Femur (tissue), 1 donor: ENCODE measurements around the gene DUSP22.

ENCODE experiments used
- DNase-seq: peaks from one replicate; pipeline ENCODE4 v3.0.0-alpha.2; 2017

DUSP22 gene

DNA sequence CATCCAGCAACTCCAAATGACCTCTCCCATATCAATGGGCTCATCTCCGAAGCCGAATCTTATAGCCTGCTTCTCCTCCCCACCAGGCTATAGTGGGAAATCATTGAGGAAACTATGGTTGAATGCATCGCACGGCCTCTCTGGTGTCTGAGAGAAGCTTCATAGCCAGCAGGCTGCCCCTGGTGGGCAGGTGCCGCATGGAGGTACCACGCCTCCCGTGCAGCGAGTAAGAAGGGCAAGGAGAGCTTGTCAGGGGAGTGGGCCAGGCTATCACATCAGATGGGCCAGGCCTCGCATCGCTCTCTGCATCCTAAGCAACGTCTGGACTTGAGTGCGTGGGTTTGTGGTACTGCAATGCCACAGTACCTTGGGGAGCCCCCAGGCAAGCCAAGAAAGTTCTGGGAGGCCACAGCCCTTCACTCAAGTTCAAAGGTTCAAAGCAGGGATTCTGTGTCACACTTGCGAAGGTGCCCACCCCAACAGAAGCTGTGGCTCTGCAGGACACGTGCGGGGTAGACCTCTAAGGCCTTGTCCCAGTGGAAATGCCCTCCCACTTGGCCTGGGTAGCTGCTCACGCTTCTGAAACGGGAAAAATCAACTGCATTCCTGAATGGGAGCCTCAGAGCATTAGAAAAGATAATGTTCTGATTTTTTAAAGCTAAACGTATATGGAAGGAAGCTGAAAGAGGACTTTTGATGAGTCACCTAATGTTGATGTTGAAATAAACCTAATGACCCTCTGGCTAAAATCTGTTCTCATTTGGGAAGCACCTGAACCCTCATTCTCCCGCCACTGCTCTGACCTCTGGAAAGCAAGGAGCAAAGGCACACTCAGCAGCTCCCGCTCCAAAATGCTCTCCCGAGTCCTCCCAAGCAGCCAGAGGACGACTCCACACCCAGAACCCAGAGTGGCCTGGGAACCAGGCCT, 90.9 kb downstream of the DUSP22 start:
- no peak for DNase-seq

DNA sequence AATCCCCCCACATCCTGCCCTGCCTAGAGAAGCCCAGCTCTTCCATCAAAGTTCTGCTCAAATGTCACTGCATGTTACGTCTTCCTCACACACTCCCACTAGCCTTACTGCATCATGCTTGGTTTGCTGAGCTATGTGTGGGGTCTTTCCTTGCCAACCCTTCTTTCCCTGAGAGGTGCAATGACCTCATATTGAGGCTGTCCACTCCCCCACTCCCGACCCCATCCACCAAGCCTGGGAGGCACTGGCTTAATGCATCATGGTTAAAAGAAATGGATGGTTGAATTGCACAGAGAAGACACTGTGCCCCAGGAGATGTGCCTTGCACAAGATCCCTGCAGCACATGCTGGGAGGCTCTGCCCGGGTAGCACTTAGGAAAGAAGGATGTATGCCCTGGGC, 91.6 kb downstream of the DUSP22 start:
- no peak for DNase-seq

DNA sequence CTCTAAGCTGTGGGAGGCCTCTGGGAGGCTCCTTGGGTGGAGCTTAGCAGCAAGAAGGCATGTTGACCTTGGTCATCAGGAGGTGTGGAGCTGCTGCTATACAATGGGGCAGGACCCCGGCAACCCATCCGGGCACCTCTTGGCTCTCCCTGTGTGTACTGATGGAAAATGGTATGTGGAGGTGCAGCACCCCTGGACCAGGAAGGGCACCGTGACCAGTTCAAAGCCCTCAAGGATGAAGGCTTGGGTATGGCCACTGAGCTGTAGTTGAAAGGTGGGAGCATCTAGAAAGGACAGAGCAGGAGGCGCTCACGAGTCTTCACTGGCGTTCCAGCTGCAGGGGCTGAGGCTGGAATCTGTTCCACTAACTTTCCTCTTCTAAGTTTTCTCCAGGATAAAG, 92.6 kb downstream of the DUSP22 start:
- DNase-seq, result no peak

DNA sequence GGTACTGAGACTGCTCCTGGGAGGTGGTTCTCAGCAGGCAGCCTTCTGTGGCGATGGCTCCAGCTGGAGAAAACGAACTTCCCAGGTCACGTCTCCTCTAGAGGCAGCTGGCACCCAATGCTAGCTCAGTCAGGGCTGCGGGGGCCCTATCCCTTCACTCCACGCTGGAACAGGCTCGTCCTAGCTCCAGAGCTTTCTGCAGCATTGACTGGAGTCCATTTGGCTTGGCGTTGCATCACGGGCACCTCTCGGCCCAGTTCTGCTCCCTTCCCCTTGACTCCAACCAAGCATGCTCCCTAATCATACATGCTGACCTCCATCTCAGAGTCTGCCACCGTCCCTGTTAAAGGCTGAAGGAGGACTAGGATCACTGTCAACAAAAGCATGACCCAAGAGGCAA, 93.3 kb downstream of the DUSP22 start:
- no peak for DNase-seq

DNA sequence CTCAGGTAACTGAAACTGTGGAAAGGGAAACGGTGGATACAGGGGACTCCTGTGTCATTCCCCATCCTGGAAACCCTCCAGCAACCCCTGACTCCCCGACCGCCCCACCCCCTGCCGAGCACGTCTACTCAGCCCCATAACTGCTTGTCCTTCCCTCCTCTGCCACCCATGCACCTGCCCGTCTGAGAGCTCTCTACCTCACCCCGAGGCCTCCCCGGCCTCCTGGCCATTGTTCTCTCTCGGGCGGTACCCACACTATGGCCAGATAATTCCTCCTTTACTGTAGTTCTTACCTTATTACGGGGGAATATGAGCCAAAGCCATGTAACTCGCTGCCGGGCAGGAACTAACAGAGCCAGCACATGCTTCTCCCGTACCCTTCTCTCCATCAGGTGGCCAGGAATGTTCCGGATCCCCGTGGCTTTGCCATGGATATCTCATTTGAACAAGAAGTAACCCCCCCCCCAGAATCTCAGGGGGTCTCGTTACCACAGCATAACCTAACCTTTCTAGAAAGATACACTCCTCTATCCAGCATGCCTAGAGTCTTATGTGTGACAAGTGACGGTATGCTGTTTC, 94.5 kb downstream of the DUSP22 start:
- DNase-seq, result no peak

DNA sequence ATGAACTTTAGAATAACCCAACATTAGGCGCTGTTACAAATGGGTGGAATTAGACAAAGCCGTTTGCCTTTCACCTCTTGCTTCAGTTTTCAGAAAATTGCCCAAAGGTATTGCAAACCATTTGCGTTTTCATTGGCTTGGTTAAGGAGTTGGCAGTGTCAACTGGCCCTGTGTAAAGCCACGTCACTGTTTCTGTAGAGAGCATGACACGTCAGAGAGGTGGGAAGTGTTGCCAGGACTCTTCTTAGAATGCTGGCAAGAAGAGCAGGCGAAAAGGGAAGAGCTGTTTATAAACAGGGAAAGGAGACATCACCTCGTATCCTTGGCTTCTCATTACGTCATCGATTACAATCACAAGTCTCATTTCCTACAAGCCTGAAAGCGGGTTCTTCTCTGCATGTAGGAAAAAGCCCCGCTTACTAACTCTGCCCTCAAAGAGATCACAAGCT, 95.0 kb downstream of the DUSP22 start:
- DNase-seq, result peak; percentile 50

DNA sequence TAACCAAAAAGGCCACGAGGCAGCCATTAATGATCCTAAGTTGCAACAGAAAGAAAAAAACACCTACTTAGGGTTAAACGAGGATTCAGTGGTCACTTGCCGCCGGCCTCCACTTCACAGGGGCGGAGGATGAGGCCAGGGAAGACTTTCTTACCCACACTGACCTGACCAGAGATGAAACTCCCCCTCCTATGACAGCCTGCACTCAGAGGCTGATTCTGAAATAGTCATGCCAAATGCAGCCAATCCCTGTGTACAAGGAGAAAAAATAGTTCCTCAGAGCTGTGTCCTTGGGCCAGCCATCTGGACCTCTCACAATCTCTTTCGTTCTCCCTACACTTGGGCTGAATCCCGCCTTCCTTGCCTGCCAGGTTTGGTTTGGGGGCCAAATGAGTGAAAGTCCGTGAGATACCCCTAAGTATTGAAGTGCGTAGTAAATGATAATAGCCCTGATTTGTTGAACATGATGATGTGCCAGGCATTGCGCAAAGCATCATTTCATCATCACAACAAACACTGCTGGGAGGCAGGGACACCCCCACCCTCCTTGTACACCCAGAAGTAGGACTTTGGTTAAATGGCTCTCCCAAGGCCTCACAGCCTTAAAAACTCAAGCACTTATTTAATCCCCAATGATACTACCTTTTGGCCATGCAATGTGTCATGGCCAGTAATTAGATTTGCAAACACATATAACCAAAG, 96.1 kb downstream of the DUSP22 start:
- DNase-seq, result no peak

DNA sequence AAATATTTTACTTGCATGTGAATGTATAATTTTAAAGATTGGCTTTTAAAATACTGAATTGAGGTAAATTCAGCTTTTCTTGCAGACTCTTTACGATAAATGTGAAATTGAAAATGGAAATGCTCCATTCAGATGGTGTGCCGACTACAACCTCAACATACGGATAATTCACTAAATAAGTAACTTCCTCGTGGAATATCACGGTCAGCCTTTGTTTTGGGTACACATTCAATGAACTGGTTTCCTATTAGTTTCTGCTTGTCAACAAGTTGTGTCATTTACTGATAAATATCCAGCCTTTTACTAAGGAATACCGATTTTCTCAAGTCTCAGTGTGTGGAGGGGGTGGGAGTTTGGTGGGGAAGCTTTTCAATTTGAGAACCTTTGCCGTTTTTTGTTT, 96.9 kb downstream of the DUSP22 start:
- DNase-seq, result no peak

DNA sequence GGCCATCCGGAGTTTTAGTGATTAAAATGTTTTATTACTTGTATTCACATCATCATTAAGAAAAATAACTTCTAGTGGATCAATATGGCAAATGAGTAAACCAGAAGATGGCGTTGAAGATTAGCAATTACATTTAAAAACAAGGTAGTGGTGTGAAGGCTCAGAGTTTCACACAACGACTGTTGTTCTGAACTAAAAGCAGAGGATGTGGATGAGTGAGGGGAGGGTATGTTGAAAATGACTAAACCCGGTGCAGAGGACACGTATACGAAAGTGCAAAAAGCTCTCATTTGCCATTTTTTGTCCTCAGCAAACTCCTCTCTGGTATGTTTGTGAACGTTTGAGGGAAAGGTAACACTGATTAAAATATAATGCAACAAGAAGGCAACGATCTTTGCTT, 97.3 kb downstream of the DUSP22 start:
- no peak for DNase-seq

DNA sequence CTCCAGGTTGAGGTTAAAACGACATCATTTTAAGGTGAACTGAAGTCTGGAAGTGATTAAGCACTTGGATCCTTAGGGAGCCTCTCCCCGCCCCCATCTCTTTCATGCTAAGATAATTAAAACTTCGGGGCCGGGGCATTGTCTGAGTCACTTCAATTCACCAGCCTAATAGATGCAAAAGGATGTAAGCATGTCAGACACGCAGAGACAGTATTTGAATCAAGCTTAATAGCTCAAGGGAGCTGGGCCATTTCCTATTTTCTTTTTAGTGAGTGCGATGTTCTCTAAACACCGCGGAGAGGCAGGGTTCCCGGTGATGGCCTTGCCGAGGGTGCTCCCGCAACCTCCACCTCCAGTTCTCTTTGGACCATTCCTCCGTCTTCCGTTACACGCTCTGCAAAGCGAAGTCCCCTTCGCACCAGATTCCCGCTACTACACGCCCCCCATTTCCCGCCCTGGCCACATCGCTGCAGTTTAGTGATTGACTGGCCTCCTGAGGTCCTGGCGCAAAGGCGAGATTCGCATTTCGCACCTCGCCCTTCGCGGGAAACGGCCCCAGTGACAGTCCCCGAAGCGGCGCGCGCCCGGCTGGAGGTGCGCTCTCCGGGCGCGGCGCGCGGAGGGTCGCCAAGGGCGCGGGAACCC, 98.7 kb downstream of the DUSP22 start:
- no peak for DNase-seq

DNA sequence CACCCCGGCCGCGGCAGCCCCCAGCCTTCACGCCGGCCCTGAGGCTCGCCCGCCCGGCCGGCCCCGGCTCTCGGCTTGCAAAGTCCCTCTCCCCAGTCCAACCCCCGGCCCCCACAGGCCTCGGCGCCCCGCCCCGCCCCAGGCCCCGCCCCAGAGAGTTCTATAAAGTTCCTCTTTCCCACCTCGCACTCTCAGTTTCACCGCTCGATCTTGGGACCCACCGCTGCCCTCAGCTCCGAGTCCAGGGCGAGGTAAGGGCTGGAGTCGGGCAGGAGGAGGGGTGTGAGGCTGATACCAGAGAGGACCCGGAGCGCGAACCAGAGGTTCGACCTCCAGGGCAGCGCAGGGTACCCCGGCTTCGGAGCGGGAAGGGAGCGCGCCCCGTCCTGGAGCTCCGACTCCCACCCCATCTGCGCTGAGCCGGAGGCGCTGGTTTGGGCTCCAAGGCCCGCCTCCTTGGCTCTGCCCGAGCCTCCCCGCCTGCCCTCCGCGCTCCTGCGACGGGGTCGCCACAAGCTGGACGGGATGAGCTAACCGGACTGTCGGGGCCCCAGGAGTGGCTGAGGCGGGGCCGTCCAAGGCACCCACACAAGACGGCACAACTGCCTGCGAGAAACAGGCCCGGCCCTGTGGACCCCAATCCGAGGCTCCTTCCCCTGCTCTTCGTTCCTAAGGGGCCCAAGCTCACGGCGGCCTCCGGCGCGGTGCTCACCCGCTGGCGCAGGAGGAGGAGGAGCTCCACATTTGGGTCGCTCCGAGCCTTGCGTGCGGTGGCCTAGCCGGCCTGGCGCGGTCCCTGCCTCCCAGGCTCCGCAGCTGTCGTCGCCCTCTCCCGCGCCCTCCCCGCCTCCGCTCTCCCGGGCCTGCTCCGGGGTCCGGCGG, 99.5 kb downstream of the DUSP22 start, which contains the start of gene IRF4:
Gene IRF4, plus strand, starts transcription at position 194 of the 882 bp plus-strand sequence. CDS start 1,401 bp downstream, outside the sequence.
- DNase-seq, result no peak

DNA sequence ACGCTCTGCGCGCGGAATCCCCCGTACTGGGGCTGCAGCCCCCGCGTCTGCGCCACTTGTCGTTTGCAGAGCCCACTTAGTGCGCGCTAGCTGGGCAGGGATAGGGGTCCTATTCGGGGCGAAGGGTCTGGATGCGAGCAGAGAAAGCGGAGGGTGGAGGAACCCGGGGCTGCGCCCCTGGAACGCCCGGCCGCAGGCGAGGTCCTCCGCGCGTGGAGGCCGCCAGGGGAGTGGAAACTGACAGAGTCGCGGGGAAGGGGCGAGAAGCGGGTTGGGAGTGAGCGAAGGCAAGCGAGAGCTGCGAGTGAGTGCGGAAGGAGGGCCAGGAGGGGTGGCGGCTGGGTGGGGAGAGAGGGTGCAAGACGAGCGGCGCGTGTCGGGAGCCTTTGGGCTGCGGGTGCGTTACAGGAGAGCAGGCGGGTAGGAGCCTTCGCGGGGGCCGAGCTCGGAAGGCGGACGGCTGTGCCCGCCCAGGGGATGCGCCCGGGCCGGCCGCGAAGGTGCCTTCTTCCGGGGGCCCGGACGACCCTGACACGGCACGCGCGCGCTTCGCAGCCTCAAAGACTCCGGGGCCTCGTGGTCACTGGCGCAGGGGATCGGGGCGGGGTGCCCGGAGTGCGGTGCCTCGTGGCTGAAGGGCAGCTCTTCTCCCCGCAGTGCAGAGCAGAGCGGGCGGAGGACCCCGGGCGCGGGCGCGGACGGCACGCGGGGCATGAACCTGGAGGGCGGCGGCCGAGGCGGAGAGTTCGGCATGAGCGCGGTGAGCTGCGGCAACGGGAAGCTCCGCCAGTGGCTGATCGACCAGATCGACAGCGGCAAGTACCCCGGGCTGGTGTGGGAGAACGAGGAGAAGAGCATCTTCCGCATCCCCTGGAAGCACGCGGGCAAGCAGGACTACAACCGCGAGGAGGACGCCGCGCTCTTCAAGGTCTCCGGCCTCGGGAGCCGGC, 100.4 kb downstream of the DUSP22 start:
- no peak for DNase-seq

DNA sequence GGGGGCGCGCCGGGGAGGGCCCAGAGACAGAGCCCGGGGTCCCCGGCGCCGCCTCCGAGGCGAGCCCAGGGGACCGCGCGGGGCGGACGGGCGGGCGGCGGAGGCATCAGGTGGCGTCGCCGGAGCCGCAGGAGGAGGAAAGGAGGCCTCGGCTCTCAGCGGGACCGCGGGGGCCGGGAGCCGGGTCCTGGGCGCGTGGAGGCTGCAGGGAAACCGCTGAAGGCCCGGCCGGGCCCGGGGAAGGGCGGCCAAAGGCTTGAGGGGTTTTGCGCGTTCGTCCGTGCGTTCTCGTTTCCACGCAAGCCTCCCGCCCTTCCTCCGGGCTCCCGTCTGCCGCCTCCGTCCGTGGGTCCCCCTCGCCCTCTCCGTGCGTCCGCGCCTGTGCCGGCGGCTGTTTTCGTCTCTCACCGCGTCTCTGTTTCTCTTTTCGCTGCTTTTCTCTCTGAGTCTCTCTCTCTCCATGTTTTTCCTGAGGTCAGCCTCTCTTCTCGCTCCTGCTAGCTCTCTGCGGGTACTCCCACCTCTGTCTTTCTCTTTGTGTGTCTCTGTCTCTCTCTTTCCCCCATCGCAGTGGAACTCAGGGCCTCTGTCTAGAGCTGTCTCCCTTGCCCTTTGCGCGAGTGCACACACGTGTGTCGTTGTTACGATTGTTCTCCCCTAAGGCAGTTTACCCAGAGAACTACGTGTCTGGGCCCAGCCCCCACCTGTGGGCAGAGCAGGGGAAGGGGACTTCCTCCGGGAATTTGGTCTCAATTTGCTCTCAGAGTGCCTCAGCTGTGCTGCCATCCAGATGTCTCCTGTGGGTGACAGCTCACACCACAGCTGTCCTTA, 101.3 kb downstream of the DUSP22 start:
- no peak for DNase-seq

DNA sequence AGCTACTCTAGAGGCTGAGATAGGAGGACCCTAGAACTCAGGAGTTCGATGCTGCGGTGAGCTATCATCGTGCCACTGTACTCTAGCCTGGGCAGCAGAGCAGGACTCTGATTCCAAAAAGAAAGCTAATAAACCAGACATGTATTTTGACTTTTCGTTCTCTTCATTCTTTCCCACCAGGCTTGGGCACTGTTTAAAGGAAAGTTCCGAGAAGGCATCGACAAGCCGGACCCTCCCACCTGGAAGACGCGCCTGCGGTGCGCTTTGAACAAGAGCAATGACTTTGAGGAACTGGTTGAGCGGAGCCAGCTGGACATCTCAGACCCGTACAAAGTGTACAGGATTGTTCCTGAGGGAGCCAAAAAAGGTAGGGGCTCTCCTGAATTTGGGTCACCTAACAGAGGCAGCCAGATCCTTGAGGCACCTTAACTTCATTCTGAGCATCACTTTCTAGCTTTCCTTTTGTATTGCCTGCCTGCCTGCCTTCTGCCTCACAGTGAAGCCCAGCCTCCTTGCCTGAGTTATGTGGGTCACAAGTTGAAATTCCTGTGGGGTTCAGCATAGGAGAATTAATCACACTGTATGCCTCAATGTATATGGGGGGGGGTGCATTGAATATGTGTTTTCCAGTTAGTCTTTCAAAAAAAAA, 102.5 kb downstream of the DUSP22 start:
- no peak for DNase-seq

DNA sequence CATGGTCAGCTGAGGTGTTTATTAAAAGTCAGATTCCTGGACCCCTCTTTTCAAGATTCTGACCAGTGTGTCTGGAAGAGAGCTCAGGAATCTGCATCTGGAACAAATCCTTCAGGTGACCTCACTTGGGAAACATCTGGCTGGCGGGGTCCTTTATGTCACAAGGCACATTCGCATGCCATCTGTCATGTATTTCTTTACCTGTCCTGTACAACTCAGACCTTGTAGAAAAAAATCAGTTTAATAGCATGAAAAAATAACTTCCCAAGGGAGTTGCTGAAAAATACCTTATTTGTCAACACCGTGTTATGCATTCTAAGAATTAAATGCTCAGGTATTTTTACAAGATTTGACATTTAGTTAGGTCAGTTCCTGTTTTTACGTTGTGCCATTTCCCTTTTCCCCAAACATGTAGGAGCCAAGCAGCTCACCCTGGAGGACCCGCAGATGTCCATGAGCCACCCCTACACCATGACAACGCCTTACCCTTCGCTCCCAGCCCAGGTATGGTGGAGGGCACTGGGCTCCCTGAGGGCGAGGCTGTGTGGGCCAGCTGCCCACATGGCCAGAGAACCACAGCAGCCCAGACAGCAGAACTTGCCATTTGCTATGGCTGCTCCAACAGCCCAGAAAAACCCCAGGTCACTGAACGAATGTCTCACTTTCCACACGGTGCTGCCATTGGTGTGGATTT, 103.3 kb downstream of the DUSP22 start:
- DNase-seq, result no peak

DNA sequence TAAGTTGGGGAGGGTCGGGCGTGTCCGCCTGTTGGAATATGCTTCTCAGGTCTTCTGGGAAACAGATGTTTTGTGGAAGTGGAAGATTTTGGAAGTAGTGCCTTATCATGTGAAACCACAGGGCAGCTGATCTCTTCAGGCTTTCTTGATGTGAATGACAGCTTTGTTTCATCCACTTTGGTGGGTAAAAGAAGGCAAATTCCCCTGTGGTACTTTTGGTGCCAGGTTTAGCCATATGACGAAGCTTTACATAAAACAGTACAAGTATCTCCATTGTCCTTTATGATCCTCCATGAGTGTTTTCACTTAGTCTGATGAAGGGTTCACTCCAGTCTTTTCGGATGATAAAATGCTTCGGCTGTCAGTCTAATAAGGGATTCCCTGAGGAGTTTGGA, 103.8 kb downstream of the DUSP22 start:
- DNase-seq, result no peak

DNA sequence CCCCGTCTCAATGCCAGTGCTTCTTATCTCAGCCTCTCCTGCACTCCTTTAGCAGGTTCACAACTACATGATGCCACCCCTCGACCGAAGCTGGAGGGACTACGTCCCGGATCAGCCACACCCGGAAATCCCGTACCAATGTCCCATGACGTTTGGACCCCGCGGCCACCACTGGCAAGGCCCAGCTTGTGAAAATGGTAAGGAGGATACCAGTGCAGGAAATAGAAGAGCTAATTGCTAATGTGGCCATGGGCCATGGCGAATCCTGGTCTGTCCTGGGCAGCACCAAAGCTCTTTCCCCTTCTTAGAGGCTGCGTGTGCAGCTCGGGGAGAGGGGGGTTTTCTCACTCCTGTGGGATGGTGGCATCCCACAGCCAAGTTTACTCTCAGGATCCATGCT, 104.8 kb downstream of the DUSP22 start:
- no peak for DNase-seq

DNA sequence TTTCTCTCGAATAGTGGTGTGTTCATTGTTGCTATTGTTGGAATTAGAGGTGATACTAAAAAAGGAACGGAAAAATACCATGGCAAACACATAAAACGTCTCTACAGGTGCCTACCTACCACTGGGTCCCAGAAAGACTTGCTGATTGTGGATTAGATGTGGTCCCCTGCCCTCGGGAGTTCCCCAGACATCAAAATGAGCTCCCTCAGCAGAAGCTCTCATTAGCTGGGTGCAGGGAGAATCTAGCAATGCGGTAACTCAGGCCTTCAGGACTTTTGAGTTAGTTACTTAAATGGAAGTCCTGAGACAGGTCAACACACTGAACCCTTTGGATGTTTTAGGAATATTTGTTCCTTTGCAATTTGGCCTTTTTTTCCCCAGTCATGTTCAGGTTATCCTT, 105.3 kb downstream of the DUSP22 start:
- DNase-seq, result no peak

DNA sequence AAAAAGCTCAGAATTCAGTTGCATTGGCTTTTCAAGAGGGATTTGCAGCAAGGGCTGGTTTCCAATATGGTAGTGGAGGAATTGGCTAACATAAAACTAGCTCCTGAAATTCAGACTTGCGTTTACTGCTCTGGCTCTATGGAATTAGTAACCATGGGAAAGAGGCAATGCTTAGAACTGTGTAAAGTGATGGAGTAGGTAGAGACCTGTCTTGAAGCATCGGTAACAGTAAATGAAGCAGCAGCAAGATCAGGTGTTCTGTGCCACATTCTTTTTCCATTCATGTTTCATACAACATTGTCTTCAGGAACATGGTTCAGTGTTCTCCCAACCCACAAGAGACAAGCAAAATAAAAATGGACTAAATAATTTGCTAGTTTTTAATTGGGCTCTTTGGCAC, 105.8 kb downstream of the DUSP22 start:
- DNase-seq, result no peak
